Measurements from ENCODE around the gene RET.
A peak's percentile ranks its signal among the peaks of the same experiment; 100 is the strongest.

Gene RET

GRCh38 chr10:43119416-43120115 is 42.7 kb downstream of the RET start:
- H3K4me3 Mint-ChIP-seq: no peak overlapping the region

GRCh38 chr10:43120116-43120928 is 43.5 kb downstream of the RET start:
- Mint-ChIP-seq H3K9me3 (no peaks in the 10 kb centered on the region), H3K4me3 (peak overlapping the region; percentile 25), H3K27ac (peak overlapping the region; percentile 72), H3K36me3 (ENCODE audit: low read depth) (no peaks in the 10 kb centered on the region), H3K27me3 (no peaks in the 10 kb centered on the region), H3K4me1 (ENCODE audit: low read depth) (peaks cover 31% of the 10 kb centered on the region)
- peak; percentile 45 for DNase-seq

More at GRCh38 chr10:43119416-43120115, 42.7 kb downstream of the RET start:
- Mint-ChIP-seq H3K27me3 (no peaks in the 10 kb centered on the region), H3K9me3 (no peaks in the 10 kb centered on the region), H3K4me1 (ENCODE audit: low read depth) (peaks cover 31% of the 10 kb centered on the region), H3K27ac (no peak overlapping the region), H3K36me3 (ENCODE audit: low read depth) (no peaks in the 10 kb centered on the region)
- peak; percentile 28 for DNase-seq

DNA sequence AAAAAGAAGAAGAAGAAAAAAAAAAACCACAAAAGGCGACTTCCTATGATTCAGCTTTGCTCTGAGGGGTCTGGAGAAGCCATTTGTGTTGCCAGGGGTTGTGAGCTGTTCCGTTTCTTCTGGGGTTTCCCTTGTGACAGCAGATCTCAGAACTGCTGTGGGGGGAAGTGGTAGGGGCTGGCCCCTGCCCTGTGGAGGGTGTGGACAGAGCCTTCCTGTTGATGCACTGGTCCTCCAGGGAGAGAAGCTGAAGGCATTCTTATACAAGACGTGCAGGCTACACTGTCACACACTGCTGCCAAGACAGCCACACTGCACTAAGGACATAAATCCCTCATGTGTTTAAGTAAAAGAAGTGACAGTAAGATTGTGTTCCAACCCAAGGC is 44.1 kb downstream of the RET start:
- Mint-ChIP-seq H3K4me3 (peak overlapping the region; percentile 25), H3K27ac (peak overlapping the region; percentile 72), H3K9me3 (no peaks in the 10 kb centered on the region), H3K27me3 (no peaks in the 10 kb centered on the region), H3K36me3 (ENCODE audit: low read depth) (no peaks in the 10 kb centered on the region), H3K4me1 (ENCODE audit: low read depth) (peaks cover 31% of the 10 kb centered on the region)
- peak; percentile 66 for DNase-seq

DNA sequence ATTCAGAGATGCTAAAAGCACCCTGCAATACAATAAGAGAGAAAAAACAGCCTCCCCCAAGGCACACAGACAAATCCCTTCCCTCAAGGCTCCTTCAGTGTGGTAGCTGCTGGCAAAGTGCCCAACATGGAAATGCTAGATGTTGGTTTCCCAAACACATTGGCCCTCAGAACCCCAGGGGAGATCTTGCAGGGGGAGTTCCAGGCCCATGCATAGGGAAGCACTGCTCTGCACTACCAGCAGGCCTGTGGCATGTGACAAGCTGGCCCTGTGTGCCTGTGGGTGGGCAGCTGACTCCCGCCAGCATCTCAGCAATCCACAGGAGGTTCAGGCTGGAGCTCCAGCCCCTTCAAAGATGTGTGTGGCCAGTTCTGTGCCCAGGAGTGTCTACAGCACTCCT is 44.6 kb downstream of the RET start:
- DNase-seq: no peak
- H3K36me3 Mint-ChIP-seq (ENCODE audit: low read depth): no peaks in the 10 kb centered on the region
- H3K4me1 Mint-ChIP-seq (ENCODE audit: low read depth): peaks cover 31% of the 10 kb centered on the region
- no peak overlapping the region for H3K4me3 Mint-ChIP-seq
- no peaks in the 10 kb centered on the region for H3K9me3 Mint-ChIP-seq
- H3K27me3 Mint-ChIP-seq: no peaks in the 10 kb centered on the region
- H3K27ac Mint-ChIP-seq: peak overlapping the region; percentile 72

GRCh38 chr10:43122096-43122495 is 45.2 kb downstream of the RET start:
- peaks cover 38% of the 10 kb centered on the region for H3K4me1 Mint-ChIP-seq (ENCODE audit: low read depth)
- no peaks in the 10 kb centered on the region for H3K27me3 Mint-ChIP-seq
- no peaks in the 10 kb centered on the region for H3K9me3 Mint-ChIP-seq
- H3K4me3 Mint-ChIP-seq: no peak overlapping the region
- no peaks in the 10 kb centered on the region for H3K36me3 Mint-ChIP-seq (ENCODE audit: low read depth)
- H3K27ac Mint-ChIP-seq: no peak overlapping the region
- DNase-seq: no peak

DNA sequence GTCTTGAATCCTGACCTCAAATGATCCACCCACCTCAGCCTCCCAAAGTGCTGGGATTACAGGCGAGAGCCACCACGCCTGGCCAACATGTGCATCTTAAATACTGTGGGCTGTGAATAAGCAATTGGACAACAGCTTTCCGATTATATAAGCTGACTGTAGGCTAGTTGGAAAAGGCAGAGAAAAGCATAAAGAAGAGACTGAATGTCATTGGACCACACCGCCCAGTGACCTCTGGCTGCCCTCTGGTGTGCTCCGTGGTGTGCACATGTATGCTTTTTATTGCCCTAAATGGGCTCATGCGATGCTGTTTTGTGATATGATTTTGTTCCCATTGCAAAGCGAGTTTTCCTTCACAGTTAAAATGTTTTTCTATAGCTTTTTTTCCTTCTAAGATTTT is 46.0 kb downstream of the RET start:
- H3K4me3 Mint-ChIP-seq: no peak overlapping the region
- no peak overlapping the region for H3K27ac Mint-ChIP-seq
- H3K9me3 Mint-ChIP-seq: no peaks in the 10 kb centered on the region
- no peaks in the 10 kb centered on the region for H3K36me3 Mint-ChIP-seq (ENCODE audit: low read depth)
- no peak for DNase-seq
- H3K4me1 Mint-ChIP-seq (ENCODE audit: low read depth): peaks cover 45% of the 10 kb centered on the region
- H3K27me3 Mint-ChIP-seq: no peaks in the 10 kb centered on the region

DNA sequence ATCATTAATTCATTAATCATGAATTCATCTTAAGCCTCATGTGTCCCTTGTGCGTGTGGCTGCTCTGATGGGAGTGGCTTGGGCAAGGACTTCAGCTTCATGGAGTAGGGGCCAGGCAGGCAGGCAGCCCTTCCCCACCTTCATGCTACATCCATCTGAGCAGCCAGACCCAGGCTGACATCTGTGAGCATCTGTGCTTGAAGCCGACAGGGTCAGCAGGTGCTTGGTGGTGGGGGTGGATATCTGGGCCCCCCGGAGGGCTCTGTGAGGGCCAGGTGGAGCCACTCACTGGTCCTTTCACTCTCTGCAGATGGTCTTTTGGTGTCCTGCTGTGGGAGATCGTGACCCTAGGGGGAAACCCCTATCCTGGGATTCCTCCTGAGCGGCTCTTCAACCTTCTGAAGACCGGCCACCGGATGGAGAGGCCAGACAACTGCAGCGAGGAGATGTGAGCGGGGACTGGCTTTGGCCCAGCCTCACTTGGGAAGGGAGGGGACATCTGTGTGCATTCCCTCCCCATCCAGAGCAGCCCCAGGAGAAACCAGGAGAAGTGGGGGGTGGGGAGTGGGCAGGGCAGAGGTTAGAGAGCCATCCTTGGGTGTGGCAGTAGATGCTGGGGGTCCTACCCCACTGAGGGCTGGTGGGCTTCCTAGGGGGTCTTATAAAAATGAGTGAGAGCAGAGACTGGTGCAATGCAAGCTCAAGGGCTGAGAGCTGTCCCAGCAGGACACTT is 46.7 kb downstream of the RET start:
- Mint-ChIP-seq H3K27ac (no peak overlapping the region), H3K9me3 (no peaks in the 10 kb centered on the region), H3K27me3 (no peaks in the 10 kb centered on the region), H3K36me3 (ENCODE audit: low read depth) (no peaks in the 10 kb centered on the region), H3K4me1 (ENCODE audit: low read depth) (peaks cover 51% of the 10 kb centered on the region), H3K4me3 (no peak overlapping the region)
- peak; percentile 23 for DNase-seq

DNA sequence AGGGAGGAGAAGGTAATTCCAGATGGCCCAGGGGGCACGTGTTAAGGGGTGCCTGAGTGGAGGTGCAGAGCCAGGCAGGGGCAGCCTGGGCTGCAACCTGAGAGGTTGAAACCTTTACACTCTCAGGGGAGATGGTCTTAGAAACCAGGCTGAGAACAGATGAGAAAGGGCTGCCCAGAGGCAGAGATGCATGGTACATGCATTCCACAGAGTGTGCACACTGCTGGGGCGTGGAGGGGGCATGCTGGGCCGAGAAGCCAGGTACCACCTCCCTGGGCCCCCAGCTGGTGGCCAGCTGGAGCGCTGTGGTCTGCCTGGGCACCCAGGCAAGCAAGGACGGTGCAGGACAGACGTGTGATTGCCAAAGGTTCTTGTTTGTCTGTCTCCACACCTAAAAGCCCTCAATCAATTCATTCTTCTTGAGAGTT is 47.2 kb downstream of the RET start:
- Mint-ChIP-seq H3K27me3 (no peaks in the 10 kb centered on the region), H3K4me1 (ENCODE audit: low read depth) (peaks cover 55% of the 10 kb centered on the region), H3K36me3 (ENCODE audit: low read depth) (no peaks in the 10 kb centered on the region), H3K4me3 (no peak overlapping the region), H3K27ac (no peak overlapping the region), H3K9me3 (no peaks in the 10 kb centered on the region)
- DNase-seq: no peak

GRCh38 chr10:43124574-43125273 is 47.9 kb downstream of the RET start:
- Mint-ChIP-seq H3K4me3 (no peak overlapping the region), H3K27me3 (no peaks in the 10 kb centered on the region), H3K27ac (no peak overlapping the region), H3K36me3 (ENCODE audit: low read depth) (no peaks in the 10 kb centered on the region), H3K4me1 (ENCODE audit: low read depth) (peaks cover 60% of the 10 kb centered on the region), H3K9me3 (no peaks in the 10 kb centered on the region)
- DNase-seq: no peak

DNA sequence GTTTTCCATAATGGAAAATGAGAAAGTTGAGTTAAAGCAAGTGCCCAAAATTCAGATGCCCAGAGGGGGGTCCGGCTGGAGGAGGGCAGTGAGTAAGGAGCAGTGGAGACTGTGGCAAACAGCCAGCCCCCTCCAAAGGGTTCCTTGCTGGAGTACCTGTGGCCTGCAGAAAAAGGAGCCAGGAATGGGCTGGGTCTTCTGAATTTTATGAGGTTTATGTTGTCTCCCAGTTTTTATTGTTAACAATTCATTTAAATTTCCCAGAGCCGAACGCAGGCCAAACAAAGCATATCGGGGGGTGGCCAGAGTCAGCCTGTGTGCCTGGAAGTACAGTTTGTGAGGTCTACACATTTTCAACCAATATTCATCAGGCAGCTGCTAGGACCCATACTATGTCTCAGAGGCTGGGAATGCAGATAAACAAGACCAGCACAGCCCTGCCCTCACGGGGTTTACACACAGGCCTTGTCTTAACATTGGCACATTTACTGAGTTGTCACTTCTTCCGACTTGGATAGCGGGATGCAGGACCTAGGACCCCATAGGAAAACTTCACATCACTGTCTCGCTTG is 48.5 kb downstream of the RET start:
- no peak overlapping the region for H3K4me3 Mint-ChIP-seq
- H3K9me3 Mint-ChIP-seq: no peaks in the 10 kb centered on the region
- DNase-seq: no peak
- H3K27me3 Mint-ChIP-seq: no peaks in the 10 kb centered on the region
- no peaks in the 10 kb centered on the region for H3K36me3 Mint-ChIP-seq (ENCODE audit: low read depth)
- H3K4me1 Mint-ChIP-seq (ENCODE audit: low read depth): peaks cover 56% of the 10 kb centered on the region
- H3K27ac Mint-ChIP-seq: no peak overlapping the region

- H3K9me3 Mint-ChIP-seq: no peaks in the 10 kb centered on the region
- H3K27ac Mint-ChIP-seq: no peak overlapping the region
- H3K36me3 Mint-ChIP-seq (ENCODE audit: low read depth): no peaks in the 10 kb centered on the region
- no peak overlapping the region for H3K4me3 Mint-ChIP-seq
- H3K4me1 Mint-ChIP-seq (ENCODE audit: low read depth): peaks cover 48% of the 10 kb centered on the region
- DNase-seq: no peak
- no peaks in the 10 kb centered on the region for H3K27me3 Mint-ChIP-seq
These were observed 49.2 kb downstream of the RET start for GRCh38 chr10:43125881-43126731.

DNA sequence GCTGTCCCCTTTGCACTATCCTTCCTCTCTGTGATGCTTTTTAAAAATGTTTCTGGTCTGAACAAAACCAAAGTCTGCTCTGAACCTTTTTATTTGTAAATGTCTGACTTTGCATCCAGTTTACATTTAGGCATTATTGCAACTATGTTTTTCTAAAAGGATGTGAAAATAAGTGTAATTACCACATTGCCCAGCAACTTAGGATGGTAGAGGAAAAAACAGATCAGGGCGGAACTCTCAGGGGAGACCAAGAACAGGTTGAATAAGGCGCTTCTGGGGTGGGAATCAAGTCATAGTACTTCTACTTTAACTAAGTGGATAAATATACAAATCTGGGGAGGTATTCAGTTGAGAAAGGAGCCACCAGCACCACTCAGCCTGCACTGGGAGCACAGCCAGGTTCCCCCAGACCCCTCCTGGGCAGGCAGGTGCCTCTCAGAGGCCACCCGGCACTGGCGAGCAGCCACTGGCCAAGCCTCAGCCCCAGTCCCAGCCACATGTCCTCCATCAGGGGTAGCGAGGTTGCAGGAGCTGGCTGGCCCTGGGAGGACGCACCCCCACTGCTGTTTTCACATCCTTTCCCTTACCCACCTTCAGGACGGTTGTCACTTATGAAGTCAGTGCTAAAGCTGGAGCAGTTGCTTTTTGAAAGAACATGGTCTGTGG is 50.0 kb downstream of the RET start:
- Mint-ChIP-seq H3K27me3 (no peaks in the 10 kb centered on the region), H3K27ac (peak overlapping the region; percentile 27), H3K9me3 (no peaks in the 10 kb centered on the region), H3K4me1 (ENCODE audit: low read depth) (peaks cover 40% of the 10 kb centered on the region), H3K36me3 (ENCODE audit: low read depth) (no peaks in the 10 kb centered on the region), H3K4me3 (no peak overlapping the region)
- DNase-seq: no peak

- DNase-seq: no peak
- no peaks in the 10 kb centered on the region for H3K27me3 Mint-ChIP-seq
- H3K4me3 Mint-ChIP-seq: no peak overlapping the region
- peak overlapping the region; percentile 27 for H3K27ac Mint-ChIP-seq
- no peaks in the 10 kb centered on the region for H3K36me3 Mint-ChIP-seq (ENCODE audit: low read depth)
- no peaks in the 10 kb centered on the region for H3K9me3 Mint-ChIP-seq
- H3K4me1 Mint-ChIP-seq (ENCODE audit: low read depth): peaks cover 35% of the 10 kb centered on the region
These were observed 50.6 kb downstream of the RET start for GRCh38 chr10:43127442-43127841.
